ENCODE measurements around the gene H2AZ1.

GRCh38 chr4:99947608-99948007 is 2.5 kb downstream of the H2AZ1 start:
- TF ChIP-seq, protein P1, sequence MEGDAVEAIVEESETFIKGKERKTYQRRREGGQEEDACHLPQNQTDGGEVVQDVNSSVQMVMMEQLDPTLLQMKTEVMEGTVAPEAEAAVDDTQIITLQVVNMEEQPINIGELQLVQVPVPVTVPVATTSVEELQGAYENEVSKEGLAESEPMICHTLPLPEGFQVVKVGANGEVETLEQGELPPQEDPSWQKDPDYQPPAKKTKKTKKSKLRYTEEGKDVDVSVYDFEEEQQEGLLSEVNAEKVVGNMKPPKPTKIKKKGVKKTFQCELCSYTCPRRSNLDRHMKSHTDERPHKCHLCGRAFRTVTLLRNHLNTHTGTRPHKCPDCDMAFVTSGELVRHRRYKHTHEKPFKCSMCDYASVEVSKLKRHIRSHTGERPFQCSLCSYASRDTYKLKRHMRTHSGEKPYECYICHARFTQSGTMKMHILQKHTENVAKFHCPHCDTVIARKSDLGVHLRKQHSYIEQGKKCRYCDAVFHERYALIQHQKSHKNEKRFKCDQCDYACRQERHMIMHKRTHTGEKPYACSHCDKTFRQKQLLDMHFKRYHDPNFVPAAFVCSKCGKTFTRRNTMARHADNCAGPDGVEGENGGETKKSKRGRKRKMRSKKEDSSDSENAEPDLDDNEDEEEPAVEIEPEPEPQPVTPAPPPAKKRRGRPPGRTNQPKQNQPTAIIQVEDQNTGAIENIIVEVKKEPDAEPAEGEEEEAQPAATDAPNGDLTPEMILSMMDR (IDR thresholded peaks at IDR 0.05; ENCODE audit: low read length) = no peak
- no peak for TF ChIP-seq EZH2 (IDR thresholded peaks at IDR 0.05; ENCODE audit: borderline replicate concordance, low read length)

Data from OCI-LY1 (cell line).